ENCODE data around the gene PABPN1.
"Not testable (repeated sequence)": the region's sequence is repeated elsewhere in the genome, so short reads cannot be mapped to it uniquely, and the experiment has no call there.

GRCh38 chr14:23277928-23278327 lies 43.3 kb upstream of the PABPN1 start:
- TF ChIP-seq, protein P1, sequence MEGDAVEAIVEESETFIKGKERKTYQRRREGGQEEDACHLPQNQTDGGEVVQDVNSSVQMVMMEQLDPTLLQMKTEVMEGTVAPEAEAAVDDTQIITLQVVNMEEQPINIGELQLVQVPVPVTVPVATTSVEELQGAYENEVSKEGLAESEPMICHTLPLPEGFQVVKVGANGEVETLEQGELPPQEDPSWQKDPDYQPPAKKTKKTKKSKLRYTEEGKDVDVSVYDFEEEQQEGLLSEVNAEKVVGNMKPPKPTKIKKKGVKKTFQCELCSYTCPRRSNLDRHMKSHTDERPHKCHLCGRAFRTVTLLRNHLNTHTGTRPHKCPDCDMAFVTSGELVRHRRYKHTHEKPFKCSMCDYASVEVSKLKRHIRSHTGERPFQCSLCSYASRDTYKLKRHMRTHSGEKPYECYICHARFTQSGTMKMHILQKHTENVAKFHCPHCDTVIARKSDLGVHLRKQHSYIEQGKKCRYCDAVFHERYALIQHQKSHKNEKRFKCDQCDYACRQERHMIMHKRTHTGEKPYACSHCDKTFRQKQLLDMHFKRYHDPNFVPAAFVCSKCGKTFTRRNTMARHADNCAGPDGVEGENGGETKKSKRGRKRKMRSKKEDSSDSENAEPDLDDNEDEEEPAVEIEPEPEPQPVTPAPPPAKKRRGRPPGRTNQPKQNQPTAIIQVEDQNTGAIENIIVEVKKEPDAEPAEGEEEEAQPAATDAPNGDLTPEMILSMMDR (IDR thresholded peaks at IDR 0.05; ENCODE audit: insufficient read depth, low read length, poor library complexity, severe bottlenecking) = not testable (repeated sequence)
- TF ChIP-seq EZH2phosphoT487 (conservative IDR thresholded peaks at IDR 0.05; ENCODE audit: low read length) = not testable (repeated sequence)

Data from SU-DHL-6 (cell line).